AG09309 (cell line): ENCODE measurements around the gene MBNL1.

Experiments
- DNase-seq: peaks from one replicate; pipeline ENCODE4 v3.0.0-alpha.2; 2010; ENCODE audit warnings: low read depth
- H3K4me3 ChIP-seq: 2 replicates; pipeline ENCODE4 v1.5.1; 2011; ENCODE audit warnings: mild to moderate bottlenecking, low read depth, low read length, moderate library complexity; ENCODE audit not compliant: control insufficient read depth
- CTCF ChIP-seq: IDR thresholded peaks from 2 replicates; pipeline ENCODE4 v1.5.1; 2011; ENCODE audit warnings: mild to moderate bottlenecking, low read depth, low read length, inconsistent platforms; ENCODE audit not compliant: insufficient read depth, control insufficient read depth; ENCODE audit errors: missing control alignments

Gene MBNL1

GRCh38 chr3:152245498-152246170 is 23.1 kb upstream of the MBNL1 start:
- H3K4me3 ChIP-seq: no peak overlapping the region
- DNase-seq: no peak
- TF ChIP-seq CTCF: no peak

GRCh38 chr3:152251916-152252315 is 16.8 kb upstream of the MBNL1 start:
- no peak for DNase-seq
- no peak overlapping the region for H3K4me3 ChIP-seq
- TF ChIP-seq CTCF: no peak

- DNase-seq: no peak
- TF ChIP-seq CTCF: no peak
Measured at GRCh38 chr3:152252755-152253154, 16.0 kb upstream of the MBNL1 start.

GRCh38 chr3:152253514-152253913 is 15.2 kb upstream of the MBNL1 start:
- DNase-seq: no peak
- TF ChIP-seq CTCF: no peak
- H3K4me3 ChIP-seq: no peak overlapping the region

More at GRCh38 chr3:152252755-152253154, 16.0 kb upstream of the MBNL1 start:
- H3K4me3 ChIP-seq: no peak overlapping the region

- TF ChIP-seq CTCF: no peak
- no peak for DNase-seq
- no peak overlapping the region for H3K4me3 ChIP-seq
Measured at GRCh38 chr3:152254041-152254440, 14.7 kb upstream of the MBNL1 start.

GRCh38 chr3:152255290-152255689 is 13.4 kb upstream of the MBNL1 start:
- H3K4me3 ChIP-seq: no peak overlapping the region
- no peak for TF ChIP-seq CTCF
- no peak for DNase-seq
